ENCODE measurements around the gene MRPS22. TPM values are rescaled to one million over a fixed set of nuclear protein-coding genes. Genes with fewer than 3 reads are reported as not detected.

MRPS22 gene
- total and polyA plus RNA-seq, 4 donors, result 33.3 to 54.9 (median 44.6) TPM

DNA sequence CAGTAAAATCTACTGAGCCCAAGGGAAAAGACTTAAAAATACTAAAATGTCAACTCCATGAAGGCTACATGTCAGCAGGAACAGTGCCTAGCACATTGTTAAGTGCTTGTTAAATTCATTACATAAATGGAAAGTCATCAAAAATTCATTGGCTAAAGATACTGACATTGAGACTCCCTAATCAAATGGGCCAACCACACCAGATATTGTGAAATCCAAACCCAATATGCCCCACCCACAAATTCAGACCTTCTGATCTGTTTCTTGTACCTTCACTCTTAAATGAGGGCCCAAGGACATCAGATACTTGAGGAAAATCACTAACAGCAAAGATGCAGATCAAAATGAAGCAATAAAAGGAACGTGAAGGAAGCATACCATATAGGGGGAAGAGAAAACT, 20.7 kb downstream of the MRPS22 start (continued):
- TF ChIP-seq SP1 (IDR thresholded peaks at IDR 0.05), result no peak
- no peak for TF ChIP-seq FOXA2 (IDR thresholded peaks at IDR 0.05)
- TF ChIP-seq NR2F2 (IDR thresholded peaks at IDR 0.05), result no peak
- no peak for TF ChIP-seq YY1 (IDR thresholded peaks at IDR 0.05)

DNA sequence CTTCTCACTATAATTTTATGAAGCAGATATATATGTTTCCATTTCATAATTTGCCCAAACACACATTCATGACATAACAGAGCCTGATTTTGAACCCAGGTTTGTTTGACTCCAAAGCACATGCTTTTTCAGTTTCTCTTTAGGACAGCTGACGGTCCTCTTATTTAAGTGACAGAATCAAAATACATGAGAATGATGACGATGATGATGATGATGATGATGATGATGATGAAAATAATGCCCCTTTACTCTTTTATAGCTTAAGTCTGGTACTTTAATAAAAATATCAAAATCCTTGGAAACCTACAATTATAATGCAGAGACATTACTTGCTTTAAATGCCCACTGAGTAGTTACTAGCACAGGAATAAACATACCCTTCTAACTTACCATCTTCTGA, 30.3 kb downstream of the MRPS22 start:
- no peak for DNase-seq (ENCODE audit: low spot score)
- H3K9ac ChIP-seq (ENCODE audit: low read depth in 1 of 2, low read length in 2 of 2), result no peak overlapping the region
- 90% methylated on average over 2 of the region's 2 CpGs for WGBS

DNA sequence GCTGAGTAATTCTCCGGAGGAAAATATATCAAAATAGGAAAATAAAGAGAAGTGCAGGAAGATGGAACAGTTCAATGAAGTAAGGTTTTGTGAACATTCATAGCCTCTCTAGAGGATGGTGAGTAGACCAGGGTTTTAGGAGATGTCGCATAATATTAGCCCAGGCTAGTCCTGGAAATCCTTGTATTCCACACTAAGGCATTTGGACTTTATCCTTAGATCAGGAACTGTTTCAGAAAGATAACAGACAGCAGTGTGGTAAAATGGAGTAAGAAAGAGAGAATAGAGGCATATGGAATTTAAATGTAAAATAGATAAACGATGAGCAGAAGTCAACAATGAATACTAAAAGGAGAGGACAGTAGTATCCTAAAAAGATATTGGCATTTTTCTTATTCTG, 33.6 kb downstream of the MRPS22 start:
- H3K9ac ChIP-seq (ENCODE audit: low read depth in 1 of 2, low read length in 2 of 2), result no peak overlapping the region
- DNase-seq (ENCODE audit: low spot score), result no peak
- peaks cover 7 to 68% (median 63%) of the 10 kb centered on the region in 4 donors for H3K36me3 ChIP-seq (ENCODE audit: control insufficient read depth in 4 of 4, insufficient read depth in 3 of 4, low read depth in 1 of 4, low read length in 3 of 4)
- no peak overlapping the region for H3K27ac ChIP-seq (ENCODE audit: low read depth in 1 of 2, low read length in 2 of 2)
- H3K4me3 ChIP-seq (ENCODE audit: low read depth in 1 of 3, low read length in 3 of 3), result no peak overlapping the region
- no peaks in the 10 kb centered on the region for H3K9me3 ChIP-seq (ENCODE audit: control insufficient read depth in 4 of 4, low read length in 3 of 4)
- 73% methylated on average over 3 of the region's 3 CpGs for WGBS
- peaks cover 0 to 13% (median 2%) of the 10 kb centered on the region in 4 donors for H3K4me1 ChIP-seq (ENCODE audit: control insufficient read depth in 4 of 4, insufficient read depth in 4 of 4, low read length in 3 of 4)
- TF ChIP-seq, protein P1, sequence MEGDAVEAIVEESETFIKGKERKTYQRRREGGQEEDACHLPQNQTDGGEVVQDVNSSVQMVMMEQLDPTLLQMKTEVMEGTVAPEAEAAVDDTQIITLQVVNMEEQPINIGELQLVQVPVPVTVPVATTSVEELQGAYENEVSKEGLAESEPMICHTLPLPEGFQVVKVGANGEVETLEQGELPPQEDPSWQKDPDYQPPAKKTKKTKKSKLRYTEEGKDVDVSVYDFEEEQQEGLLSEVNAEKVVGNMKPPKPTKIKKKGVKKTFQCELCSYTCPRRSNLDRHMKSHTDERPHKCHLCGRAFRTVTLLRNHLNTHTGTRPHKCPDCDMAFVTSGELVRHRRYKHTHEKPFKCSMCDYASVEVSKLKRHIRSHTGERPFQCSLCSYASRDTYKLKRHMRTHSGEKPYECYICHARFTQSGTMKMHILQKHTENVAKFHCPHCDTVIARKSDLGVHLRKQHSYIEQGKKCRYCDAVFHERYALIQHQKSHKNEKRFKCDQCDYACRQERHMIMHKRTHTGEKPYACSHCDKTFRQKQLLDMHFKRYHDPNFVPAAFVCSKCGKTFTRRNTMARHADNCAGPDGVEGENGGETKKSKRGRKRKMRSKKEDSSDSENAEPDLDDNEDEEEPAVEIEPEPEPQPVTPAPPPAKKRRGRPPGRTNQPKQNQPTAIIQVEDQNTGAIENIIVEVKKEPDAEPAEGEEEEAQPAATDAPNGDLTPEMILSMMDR (IDR thresholded peaks at IDR 0.05; ENCODE audit: low read depth, low read length, missing input control), result no peak
- TF ChIP-seq HNF4G (IDR thresholded peaks at IDR 0.05) (no peak), HNF4A (conservative IDR thresholded peaks at IDR 0.05) (peak; percentile 50 to 74)
- H3K27me3 ChIP-seq (ENCODE audit: control insufficient read depth in 4 of 4, insufficient read depth in 4 of 4, low read length in 3 of 4), result no peaks in the 10 kb centered on the region

More for the DNA sequence above, 30.3 kb downstream of the MRPS22 start:
- H3K27me3 ChIP-seq (ENCODE audit: control insufficient read depth in 4 of 4, insufficient read depth in 4 of 4, low read length in 3 of 4), result no peaks in the 10 kb centered on the region
- H3K36me3 ChIP-seq (ENCODE audit: control insufficient read depth in 4 of 4, insufficient read depth in 3 of 4, low read depth in 1 of 4, low read length in 3 of 4), result peaks cover 19 to 77% (median 72%) of the 10 kb centered on the region in 4 donors
- no peak for TF ChIP-seq GABPA (IDR thresholded peaks at IDR 0.05 in 1 of 2, conservative IDR thresholded peaks at IDR 0.05 in 1 of 2)
- no peak overlapping the region for H3K4me3 ChIP-seq (ENCODE audit: low read depth in 1 of 3, low read length in 3 of 3)
- no peak overlapping the region for H3K27ac ChIP-seq (ENCODE audit: low read depth in 1 of 2, low read length in 2 of 2)
- H3K9me3 ChIP-seq (ENCODE audit: control insufficient read depth in 4 of 4, low read length in 3 of 4), result no peaks in the 10 kb centered on the region
- peaks cover 0 to 10% (median 2%) of the 10 kb centered on the region in 4 donors for H3K4me1 ChIP-seq (ENCODE audit: control insufficient read depth in 4 of 4, insufficient read depth in 4 of 4, low read length in 3 of 4)

DNA sequence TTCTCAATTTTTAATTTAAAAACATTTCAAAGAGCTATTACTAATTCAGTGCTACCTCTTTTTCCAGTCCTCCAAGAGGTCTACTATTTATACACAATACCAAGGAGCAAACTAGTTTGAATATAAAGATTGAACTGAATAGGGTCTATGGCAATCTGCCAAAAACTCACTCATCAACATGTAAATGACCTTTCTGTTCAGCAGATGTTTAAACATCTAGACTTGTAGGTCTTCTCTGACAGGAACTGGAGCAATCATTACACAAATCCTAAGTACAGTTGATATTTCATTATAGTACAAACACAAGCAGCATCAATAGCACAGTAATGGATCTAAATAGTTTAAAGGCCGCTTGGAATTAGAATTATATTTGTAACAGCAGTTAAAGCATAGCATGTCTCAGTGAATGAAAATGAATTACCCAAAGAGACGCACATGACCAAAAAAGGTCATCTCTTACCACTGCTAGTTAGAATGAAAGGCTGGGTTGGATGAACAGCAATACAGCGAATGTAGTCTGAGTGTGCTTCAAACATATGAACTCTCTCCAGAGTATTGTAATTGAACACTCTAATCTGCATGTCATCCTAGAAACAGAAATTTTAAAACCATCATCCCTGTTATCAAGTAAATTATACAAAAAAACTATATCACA, 34.9 kb downstream of the MRPS22 start:
- H3K4me1 ChIP-seq (ENCODE audit: control insufficient read depth in 4 of 4, insufficient read depth in 4 of 4, low read length in 3 of 4), result peaks cover 0 to 13% (median 2%) of the 10 kb centered on the region in 4 donors
- H3K9ac ChIP-seq (ENCODE audit: low read depth in 1 of 2, low read length in 2 of 2), result no peak overlapping the region
- H3K27me3 ChIP-seq (ENCODE audit: control insufficient read depth in 4 of 4, insufficient read depth in 4 of 4, low read length in 3 of 4), result no peaks in the 10 kb centered on the region
- no peak overlapping the region for H3K4me3 ChIP-seq (ENCODE audit: low read depth in 1 of 3, low read length in 3 of 3)
- 89% methylated on average over 3 of the region's 3 CpGs for WGBS
- H3K36me3 ChIP-seq (ENCODE audit: control insufficient read depth in 4 of 4, insufficient read depth in 3 of 4, low read depth in 1 of 4, low read length in 3 of 4), result peaks cover 6 to 63% (median 58%) of the 10 kb centered on the region in 4 donors
- H3K9me3 ChIP-seq (ENCODE audit: control insufficient read depth in 4 of 4, low read length in 3 of 4), result no peaks in the 10 kb centered on the region
- no peak overlapping the region for H3K27ac ChIP-seq (ENCODE audit: low read depth in 1 of 2, low read length in 2 of 2)
- no peak for DNase-seq (ENCODE audit: low spot score)
- TF ChIP-seq FOXA1 (IDR thresholded peaks at IDR 0.05) (no peak), GABPA (IDR thresholded peaks at IDR 0.05 in 1 of 2, conservative IDR thresholded peaks at IDR 0.05 in 1 of 2) (no peak), NR2F2 (IDR thresholded peaks at IDR 0.05) (no peak), YY1 (IDR thresholded peaks at IDR 0.05) (no peak), JUND (IDR thresholded peaks at IDR 0.05) (no peak), RAD21 (IDR thresholded peaks at IDR 0.05) (no peak), EGR1 (IDR thresholded peaks at IDR 0.05; ENCODE audit: low read depth in 2 of 2) (no peak), RXRA (IDR thresholded peaks at IDR 0.05) (no peak), FOXA2 (IDR thresholded peaks at IDR 0.05) (no peak), SP1 (IDR thresholded peaks at IDR 0.05) (no peak), HNF4G (IDR thresholded peaks at IDR 0.05) (no peak)
- TF ChIP-seq, protein P1 (IDR thresholded peaks at IDR 0.05; ENCODE audit: low read depth, low read length, missing input control), result no peak
- TF ChIP-seq, protein P2, sequence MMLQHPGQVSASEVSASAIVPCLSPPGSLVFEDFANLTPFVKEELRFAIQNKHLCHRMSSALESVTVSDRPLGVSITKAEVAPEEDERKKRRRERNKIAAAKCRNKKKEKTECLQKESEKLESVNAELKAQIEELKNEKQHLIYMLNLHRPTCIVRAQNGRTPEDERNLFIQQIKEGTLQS (IDR thresholded peaks at IDR 0.05), result no peak
- TF ChIP-seq, protein P3, sequence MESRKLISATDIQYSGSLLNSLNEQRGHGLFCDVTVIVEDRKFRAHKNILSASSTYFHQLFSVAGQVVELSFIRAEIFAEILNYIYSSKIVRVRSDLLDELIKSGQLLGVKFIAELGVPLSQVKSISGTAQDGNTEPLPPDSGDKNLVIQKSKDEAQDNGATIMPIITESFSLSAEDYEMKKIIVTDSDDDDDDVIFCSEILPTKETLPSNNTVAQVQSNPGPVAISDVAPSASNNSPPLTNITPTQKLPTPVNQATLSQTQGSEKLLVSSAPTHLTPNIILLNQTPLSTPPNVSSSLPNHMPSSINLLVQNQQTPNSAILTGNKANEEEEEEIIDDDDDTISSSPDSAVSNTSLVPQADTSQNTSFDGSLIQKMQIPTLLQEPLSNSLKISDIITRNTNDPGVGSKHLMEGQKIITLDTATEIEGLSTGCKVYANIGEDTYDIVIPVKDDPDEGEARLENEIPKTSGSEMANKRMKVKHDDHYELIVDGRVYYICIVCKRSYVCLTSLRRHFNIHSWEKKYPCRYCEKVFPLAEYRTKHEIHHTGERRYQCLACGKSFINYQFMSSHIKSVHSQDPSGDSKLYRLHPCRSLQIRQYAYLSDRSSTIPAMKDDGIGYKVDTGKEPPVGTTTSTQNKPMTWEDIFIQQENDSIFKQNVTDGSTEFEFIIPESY (IDR thresholded peaks at IDR 0.05), result no peak

Data from liver (tissue), 9 donors.